Fibroblast of the aortic adventitia (primary cell): Measurements from ENCODE around the gene PPM1H. TPM values are rescaled to one million over a fixed set of nuclear protein-coding genes. Genes with fewer than 3 reads are reported as not detected.

Experiments
- DNase-seq: peaks from one replicate; pipeline ENCODE4 v3.0.0-alpha.2; 2010; ENCODE audit warnings: low read depth
- H3K4me3 ChIP-seq: 2 replicates; pipeline ENCODE4 v1.5.1; 2011; ENCODE audit warnings: low read depth, mild to moderate bottlenecking, control low read depth, low read length, moderate library complexity
- CTCF ChIP-seq: IDR thresholded peaks from 2 replicates; pipeline ENCODE4 v1.5.1; 2011; ENCODE audit warnings: mild to moderate bottlenecking, low read length, control low read depth, inconsistent platforms; ENCODE audit not compliant: insufficient read depth
- total RNA-seq: library from RNA; depleted of rRNA; stranded (reverse); fragments of >200 nt; gene quantifications from 2 replicates; pipeline ENCODE4 v1.2.3, GENCODE V29; 2012; ENCODE audit warnings: low replicate concordance

Gene PPM1H
- total RNA-seq, 1 donor, result 1.3 TPM

DNA sequence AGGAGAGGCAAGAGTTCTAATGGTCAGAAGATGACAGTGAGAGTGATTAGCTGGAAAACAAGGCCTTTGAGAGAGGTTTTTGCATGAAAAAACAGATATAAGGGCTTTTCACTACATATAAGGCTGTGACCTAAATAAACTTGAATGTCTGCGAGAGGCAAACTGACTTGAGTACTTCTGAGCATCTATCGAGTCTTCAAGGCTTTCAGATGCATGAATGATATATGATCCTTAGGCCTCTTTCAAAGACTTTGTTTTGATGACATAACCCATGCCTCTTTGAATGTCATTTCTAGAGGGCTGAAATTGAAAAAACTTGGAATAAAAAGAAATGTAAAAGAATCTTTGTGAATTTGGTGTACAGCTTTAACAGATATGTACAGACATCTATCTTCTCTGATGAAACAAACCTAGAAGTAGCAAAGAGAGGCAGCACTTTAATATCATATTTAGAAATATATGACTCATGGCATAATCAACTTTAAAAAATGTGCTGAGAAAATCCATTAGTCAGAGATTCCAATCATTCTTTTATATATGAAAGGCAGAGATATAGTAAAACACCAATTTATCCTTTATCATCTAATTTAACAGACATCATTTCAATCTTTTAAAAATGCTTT is 72.6 kb downstream of the PPM1H start:
- no peak overlapping the region for H3K4me3 ChIP-seq
- peak; percentile 54 for DNase-seq
- TF ChIP-seq CTCF, result no peak

GRCh38 chr12:62861586-62861985 is 73.4 kb downstream of the PPM1H start:
- peak; percentile 12 for DNase-seq
- no peak overlapping the region for H3K4me3 ChIP-seq
- no peak for TF ChIP-seq CTCF

DNA sequence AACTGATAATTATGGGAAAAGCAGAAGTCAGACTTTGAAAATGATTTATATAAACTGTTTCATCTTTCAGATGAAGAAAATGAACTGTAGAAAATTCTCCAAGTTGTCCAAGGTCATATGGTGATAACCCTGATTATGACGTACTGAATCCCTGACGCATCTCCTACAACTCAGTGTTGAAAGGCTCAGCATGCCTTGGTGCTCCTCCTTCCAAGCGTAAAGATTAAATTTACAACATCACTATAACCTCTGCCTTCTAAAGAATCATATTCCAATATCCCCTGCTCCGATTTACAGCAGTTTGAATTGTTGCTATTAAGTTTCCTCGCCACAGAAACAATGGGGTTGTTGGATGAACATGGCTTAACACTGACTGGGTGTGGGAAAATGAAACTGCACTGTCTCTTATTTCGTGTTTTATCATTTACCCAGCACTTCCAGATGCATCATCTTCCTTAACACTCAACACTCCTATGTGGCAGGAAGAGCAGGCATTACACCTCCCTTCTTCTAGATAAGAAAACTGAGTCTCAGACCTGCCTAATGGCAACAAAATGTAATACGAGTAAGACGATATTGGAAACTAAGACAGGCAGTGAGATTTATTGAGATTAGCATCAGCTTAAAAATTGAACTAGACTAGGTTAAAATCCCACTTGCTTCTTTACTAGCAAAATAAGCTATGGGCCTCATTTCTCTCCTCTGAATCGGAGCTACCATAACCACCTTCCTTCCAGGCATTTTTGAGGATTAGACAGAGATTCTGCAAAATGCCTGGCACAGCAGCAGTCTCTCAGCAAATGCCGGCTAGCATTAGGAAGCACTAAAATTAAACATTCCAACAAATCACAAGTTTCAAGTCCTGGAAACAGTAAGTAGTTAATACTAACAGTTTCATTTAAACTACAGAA is 74.2 kb downstream of the PPM1H start:
- TF ChIP-seq CTCF, result no peak
- no peak overlapping the region for H3K4me3 ChIP-seq
- DNase-seq, result no peak

DNA sequence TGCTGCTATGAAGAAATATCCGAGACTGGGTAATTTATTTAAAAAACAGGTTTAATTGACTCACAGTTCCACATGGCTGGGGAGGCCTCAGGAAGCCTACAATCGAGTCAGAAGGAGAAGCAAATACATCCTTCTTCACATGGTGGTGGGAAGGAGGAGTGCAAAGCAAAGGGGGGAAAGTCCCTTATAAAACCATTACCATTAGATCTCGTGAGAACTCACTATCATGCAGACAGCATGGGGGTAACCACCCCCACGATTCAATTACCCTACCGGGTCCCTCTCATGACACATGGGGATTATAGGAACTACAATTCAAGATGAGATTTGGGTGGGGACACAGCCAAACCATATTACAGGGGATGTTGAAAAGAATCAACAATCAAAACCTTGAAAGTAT is 74.9 kb downstream of the PPM1H start:
- DNase-seq, result no peak
- H3K4me3 ChIP-seq, result no peak overlapping the region
- no peak for TF ChIP-seq CTCF

DNA sequence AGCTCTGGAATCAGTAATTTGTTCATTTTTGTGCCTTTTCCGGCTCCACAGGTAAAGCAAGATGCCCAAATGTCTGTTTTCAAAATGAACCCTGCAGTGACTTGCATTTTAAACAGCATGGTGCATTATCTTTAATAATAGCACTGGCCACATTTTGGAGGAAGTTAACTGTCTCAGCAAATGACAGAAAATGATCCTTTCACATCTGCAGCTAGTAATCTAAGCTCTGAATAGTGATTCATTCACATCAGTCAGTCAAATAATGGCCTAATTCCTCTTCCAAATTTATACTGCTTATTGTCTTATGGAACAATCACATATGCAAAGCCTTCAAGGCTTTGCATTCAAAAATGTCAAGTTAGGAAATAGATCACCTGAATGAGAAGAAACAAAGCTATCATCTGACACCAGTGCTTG is 75.6 kb downstream of the PPM1H start:
- no peak for TF ChIP-seq CTCF
- no peak for DNase-seq
- H3K4me3 ChIP-seq, result no peak overlapping the region

DNA sequence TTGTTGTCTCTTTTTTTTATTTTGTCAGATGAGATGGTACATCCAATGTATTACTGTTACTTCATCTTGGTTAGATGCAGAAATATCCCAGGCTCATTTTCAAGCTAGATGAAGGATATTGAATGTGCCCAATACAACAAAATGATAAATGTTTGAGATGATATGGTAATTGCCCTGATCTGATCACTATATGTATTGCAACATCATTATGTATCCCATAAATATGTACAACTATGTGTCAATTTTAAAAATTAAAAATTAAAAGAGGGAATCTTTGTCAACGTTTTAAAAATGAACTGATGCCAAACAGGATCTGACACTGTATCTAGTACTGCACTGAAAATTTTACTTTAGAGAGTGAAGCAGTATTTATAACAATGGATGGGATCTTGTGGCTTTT is 78.5 kb downstream of the PPM1H start:
- TF ChIP-seq CTCF, result no peak
- DNase-seq, result no peak
- H3K4me3 ChIP-seq, result no peak overlapping the region
